DLD1 (cell line): ENCODE results near the gene HOXB6.

Experiments
- in situ Hi-C: cut with HindIII; loops from 2 replicates; pipeline ENCODE4 v1.10.0; 2017; ENCODE audit warnings: low sequenced_read_pairs

HOXB6 gene

DNA sequence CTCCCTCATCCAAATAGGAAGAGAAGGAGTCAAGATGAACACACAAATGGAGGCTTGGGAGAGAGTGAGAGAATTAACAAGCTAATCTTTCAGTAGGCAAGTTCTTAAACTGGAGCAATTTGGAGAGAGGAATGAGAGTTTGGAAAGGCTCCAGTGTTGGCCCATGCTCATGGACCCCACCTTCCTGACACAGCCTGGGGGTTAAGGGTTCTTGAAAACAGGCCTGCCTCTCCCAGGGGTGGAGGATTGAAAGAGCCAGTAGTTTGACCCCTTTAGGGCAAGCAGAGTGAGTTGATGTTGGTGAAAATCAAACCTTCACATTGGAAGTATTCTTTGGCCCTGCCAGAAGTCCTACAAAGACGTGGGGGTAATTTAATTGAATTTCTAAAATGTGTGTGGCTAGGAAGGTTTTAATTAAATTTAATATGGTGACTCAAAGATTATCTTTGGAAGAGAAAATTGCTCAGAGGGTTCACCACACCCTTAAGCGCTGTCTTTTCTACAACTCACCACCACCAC lies 20.5 kb downstream of the HOXB6 start:
- in situ Hi-C loops, result no loop called here

DNA sequence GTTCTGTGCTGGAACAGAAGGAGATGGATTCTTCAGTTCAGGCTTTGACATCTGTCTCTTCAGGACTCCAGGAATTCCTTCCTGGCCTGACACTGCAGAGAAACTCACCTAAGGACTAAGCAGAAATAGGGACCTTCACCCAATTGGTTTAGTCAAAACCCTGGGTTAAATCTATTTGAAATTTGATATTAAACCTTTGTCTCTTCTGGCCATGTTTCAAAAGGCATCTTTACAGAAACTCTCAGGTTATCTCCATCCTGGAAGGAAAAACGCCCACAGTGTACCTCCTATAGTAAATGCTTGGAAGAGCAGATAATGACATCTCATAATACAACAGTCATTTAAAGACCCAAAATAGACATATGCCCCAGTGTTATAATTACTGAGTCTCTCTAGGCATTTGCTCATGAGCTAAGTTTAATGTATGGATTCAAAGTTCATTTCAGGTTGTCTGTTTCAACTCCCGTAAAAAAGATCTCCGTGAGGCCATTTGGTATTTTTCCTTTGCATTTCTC lies 21.0 kb downstream of the HOXB6 start:
- in situ Hi-C loops, result no loop called here

DNA sequence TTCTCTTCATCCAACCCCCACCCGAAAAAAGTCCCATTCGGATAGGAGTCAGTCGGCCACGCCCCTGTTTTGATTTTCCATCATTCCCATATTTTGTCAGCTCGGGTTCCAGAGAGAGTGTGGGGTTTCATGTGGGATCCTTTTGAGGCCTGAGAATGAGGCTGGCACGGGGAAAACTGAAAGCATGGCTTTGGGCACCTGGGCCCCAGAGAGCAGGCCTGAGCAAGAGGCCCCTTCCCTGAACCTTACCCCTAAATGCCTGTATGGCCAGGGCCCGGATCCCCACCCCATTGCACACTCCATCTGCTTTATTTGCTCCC lies 22.1 kb downstream of the HOXB6 start:
- in situ Hi-C loops, result no loop called here

DNA sequence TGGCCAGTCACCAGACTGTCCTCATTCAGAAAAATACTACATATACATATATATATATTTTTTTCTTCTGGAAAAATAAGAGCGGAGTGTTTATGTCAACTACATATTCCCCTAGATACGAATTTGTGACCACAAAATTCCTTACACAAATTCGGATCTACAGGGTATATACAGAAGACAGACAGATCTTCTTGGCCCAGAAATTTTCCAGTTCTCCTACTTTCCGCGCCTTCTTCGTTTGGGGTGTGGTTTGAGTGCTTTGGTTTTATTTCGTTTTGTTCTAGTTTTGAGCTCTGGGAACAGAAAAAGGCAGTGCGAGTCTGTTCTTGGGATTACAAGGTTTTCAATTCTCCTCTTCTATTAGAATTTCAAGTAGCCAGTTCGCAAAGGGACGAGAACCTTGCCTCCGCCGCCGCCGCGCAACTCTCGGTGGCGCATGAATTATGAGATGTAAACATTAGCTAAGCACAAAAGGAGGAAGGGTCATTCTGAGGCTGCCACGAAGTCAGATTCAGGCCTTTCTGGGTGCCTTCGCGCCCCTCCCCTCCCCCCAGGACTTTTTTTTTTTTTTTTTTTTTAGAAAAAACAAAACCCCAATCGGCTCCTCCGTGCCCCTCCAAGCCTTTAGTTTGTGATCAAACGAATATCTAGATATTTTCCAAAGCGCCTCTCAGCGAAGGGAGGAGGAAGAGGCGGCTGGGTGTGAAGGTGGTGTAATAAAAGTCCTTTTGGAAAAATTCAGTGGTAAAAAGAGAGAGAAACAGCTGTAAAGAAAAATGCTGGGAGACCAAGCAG lies 24.8 kb downstream of the HOXB6 start:
- in situ Hi-C loops, result no loop called here

DNA sequence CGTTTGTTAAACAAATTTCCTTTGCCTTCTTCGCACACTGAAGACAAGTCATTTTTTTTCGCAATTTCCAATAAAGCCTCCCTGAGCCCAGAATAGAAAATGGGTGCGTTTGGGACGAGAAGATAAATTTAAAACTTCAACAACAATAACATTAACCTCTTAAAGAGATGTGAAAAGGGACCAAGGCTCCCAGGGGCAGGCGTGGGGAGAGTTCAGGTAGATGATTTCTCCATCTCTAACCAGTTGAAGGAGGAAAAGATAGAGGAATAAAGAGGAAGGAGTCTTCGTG lies 25.4 kb downstream of the HOXB6 start:
- in situ Hi-C loops, result no loop called here

DNA sequence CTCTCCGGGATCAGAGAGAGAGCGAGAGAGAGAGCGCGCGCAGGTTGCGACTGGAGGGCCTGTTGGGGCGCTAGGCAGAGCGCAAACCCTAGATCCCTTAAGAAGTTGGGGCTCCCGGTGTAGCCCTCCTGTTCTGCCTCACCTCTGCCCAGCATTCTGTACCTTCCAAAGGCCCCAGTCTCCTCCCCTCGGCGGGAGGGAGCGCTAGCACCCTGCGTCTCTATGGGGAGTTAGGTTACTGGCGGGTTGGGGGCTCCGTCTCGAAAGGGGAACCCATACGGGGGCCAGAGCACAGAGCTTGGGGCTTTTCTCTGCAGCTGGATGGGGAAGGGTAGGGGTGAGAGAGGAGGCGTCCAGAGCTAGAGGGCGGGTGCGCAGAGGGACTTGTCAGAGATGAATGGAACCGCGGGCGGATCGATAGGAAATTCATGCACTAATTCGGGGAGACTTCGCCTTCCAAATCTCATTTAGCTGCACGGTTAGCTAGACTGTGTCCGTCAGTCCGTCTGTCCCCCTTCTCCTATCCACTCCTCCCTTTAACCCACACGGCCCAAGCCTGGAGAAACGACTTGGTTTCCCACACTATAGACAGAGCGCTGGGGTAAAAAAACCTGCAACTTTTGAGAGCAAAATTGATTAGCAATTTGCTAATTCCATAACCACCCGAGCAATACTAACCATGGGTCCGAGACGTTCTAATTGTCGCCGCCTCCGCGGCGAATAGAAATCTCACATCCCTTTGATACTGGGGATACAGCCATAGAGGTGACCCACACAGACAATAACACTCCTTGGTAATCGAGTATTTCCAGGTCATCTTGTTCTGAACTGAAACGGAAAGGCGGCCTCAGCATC lies 25.9 kb downstream of the HOXB6 start:
- in situ Hi-C loops, result no loop called here

DNA sequence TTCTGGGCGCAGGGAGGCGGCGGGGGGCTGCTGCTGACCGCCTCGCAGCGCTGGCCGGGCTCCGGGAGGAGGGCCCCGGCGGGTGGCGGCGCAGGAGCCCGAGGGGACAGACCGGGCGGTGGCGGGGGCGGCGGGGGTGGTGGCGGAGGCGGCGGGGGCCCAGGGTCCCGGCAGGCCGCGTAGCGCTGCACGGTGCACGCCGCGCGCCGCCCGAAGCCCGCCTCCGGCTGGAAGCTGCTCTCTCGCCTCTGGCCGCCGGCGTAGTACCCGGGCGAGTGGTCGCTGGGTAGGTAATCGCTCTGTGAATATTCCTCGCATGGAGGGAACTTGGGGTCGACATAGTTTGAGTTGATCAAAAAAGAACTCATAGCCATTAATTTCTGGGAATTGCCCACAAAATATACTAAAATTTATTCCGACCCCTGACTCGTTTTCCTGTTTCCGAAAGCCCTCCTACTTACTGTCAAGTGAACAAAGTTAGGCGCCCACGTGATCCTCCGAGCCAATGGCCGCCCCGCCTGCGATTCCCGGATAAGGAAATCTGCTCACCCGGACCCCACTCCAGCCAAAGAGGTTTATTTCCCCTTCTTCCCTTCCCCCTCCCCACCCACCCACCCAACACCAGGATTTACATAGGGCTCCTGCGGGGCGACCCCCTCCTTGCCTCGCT lies 26.7 kb downstream of the HOXB6 start, which contains the start of gene HOXB4:
Gene HOXB4, minus strand, starts transcription at position 405 of the 670 bp plus-strand sequence. Its CDS starts 31 bp downstream, at position 374.
- in situ Hi-C loops, result no loop called here

DNA sequence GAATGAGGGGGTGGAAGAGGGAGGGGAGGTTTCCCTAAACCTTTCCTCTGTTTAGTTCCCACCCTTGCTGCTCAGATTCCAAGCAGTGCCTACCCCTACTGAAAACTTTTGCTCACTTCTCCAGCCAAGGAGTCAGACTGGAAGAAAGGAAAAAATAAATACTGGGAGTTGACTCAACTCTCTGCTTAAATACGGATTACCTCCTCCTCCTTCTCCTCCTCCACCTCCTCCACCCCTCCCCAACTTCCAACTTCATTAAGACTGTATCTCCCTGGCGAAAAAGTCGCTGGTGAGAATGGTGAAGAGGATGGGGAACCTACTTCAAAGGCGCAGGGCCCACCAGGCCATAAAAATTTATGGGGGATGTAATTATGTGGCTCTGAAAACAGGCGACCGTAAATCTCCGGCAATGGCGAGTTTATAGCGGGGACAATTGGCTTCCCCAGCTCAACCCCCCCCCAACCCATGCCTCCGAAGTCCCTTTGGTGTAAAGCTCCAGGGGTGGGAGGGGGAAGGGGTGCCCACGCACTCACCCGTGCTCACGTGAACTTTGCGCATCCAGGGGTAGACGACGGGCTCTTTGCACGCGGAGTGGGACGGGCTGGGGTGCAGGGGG lies 27.3 kb downstream of the HOXB6 start:
- in situ Hi-C loops, result no loop called here

DNA sequence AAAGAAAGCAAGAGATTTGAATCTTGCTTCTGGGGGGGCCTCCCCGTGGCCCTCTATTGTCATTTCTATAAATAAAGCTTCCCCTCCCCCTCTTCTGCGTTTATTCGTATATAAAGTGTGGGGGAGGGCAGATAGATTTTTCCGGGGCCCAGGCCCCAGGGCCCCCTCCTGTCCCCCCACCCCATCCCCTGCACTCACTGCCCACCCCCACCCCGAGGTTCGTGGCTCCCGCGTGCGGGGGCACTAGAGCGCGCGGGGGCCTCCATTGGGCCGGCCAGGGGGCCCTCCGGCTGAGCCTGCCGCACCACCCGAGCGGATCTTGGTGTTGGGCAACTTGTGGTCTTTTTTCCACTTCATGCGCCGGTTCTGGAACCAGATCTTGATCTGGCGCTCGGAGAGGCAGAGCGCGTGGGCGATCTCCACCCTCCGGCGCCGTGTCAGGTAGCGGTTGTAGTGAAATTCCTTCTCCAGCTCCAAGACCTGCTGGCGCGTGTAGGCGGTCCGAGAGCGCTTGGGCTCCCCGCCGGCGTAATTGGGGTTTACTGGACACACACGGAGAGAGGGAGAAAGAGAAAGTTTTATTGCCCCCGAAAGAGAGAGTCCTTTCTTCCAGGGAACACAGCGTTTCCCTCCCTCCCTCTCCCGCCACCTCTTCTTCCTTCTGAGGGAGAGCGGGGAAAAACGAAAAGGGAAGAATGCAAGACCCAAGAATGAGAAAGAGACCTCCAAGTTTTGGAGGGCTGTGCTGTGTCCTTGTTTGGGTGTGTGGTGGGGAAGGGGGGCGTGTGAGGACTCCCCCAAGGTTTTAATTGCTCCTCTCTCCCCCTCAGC lies 28.1 kb downstream of the HOXB6 start:
- in situ Hi-C loops, result no loop called here

DNA sequence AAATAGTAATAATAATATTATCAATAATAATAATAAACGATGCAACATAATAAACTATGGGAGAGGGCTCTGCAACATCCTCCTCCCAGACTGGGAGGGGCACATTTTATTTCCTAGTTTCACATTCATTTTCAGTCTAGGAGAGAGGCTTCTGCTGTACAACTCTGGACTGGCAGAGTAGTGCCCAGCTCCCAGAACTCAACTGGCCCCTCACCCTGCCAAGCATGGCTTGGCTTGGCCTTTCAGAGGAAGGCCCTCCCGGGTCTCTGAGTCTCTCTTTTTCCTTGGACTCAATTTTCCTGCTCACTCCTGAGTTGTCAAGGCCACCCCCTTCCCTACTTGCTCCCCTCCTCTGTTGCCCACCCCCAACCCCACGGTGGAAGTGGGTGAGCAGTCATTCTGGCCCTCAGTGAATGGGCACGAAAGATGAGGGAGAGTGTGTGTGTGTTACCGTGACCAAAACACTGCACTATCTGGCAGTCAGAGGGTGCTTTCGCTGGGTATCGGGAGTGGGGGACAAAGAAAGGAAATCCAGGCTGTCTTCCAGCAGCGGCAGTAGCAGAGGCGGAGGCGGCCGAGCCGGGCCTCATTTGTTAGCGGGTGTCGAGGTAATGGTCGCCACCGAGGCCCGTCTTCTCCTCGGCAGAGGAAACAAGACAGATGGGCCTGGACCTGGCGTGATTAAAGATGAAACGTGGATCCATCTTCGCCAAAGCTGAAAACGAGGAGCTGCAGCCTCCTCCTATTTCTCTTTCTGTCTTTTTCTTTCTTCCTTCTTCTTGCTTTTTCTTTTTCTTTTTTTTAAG lies 28.9 kb downstream of the HOXB6 start:
- in situ Hi-C loops, result no loop called here

DNA sequence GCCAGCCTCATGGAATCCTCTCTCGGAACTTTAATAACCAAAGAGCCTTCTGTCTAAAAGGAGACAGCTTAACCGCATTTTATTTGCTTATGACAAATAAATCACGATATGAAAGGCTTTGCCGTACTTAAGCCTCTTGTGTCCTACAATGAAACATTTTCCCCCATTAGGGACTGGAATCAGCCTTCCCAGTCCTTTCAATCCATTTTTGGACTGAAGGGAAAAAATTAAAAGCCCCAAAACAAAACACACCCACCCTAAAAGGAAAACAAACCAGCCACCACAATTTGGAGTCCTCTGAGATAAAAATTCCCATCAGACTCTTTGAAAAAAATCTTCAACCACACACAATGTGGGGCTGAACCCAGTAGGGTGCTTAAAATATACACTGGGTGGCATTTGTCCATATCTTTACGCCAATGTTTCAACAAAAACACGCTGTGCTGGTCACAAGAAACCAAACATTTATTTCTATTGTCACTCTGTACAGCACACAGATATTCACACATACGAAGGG lies 29.7 kb downstream of the HOXB6 start:
- in situ Hi-C loops, result no loop called here

DNA sequence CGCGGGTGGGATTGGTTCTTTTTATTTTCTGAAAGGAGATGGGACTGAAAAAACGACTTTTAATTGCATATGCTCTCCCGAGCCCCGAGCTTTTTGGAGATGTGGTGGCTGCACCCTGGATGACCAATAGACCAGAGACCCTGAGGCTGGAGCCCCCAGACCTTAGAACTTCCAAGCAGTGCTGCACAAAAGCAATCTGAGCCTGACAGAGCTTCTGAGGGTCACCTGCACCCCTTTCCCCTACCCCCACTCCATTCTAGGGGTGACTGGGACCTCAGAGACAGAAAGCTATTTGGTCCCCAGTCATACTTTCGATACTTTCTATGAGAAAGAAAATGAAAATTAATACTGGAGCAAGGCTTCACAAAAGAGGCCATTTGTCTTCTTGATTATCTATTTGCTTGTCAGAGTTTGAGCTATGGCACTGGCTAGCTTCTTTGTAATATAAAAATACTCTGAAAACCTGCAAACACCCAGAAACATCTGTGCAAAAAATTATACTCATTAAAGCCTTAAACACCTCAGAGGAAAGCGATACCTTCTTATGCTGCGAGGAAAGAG lies 30.2 kb downstream of the HOXB6 start:
- in situ Hi-C loops, result no loop called here

DNA sequence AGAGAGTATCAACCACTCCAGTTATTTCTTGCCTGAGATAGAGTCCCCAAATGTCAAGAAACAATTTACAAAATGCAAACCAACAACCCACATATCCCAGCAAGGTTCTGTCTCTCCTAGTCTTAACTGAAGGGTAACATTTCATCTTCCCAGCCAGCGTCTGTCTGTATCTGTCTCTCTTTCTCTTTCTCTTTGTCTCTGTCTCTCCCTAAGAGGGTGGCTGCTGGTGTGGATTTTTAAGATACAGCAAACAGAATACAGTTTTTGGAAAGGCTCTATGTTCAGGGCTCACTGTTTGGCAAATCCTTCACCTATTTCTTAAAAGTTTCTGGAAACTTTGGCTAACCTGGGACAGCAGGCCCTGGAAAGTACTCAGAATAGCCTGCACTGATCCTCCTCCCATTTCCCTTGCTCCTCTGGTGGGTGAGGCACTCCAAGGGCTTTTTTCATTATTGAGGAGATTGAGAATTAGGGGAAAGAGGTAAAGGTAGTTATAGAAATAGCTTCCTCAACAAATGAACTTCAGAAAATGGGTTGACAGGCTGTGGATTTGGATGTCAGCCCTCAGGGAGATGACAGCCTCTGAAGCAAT lies 32.9 kb downstream of the HOXB6 start:
- in situ Hi-C loops, result no loop called here

DNA sequence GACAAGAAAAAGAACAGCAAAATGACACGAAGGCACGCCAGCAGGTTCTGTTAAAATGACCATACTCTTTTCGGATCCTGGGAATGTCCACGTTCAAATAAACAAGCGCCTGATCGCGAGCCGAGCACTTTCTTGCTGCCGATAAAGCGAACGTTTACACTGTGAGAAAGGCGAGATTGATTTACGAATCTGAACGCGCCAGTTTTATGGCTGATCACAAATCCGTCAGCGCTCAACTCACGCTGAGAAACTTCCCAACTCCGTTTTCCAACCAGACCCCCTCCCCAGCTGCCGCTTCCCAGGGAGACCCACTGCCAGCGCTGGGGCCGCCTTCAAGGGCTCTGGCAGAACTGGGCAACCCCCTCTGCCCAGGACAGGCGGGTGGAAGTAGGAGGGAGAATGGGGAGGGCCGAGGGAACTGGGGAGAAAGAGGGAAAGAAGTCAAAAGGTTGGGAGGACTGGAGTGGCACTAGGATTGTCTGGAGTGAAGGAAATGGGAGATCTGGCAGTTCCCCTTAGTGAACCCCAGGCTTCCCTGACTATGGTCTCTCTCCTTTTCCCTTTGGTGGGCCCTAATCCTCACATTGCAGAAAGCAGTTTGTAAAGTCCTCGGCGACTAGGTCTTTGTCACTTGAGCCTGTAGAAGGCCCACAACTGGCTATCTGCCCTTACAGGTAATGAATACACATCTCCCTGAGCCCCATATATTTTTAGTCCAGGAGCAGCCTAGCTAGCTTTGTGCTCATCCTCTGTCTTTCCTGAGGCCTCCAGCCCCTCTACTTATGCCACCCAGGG lies 33.6 kb downstream of the HOXB6 start:
- in situ Hi-C loops, result no loop called here

DNA sequence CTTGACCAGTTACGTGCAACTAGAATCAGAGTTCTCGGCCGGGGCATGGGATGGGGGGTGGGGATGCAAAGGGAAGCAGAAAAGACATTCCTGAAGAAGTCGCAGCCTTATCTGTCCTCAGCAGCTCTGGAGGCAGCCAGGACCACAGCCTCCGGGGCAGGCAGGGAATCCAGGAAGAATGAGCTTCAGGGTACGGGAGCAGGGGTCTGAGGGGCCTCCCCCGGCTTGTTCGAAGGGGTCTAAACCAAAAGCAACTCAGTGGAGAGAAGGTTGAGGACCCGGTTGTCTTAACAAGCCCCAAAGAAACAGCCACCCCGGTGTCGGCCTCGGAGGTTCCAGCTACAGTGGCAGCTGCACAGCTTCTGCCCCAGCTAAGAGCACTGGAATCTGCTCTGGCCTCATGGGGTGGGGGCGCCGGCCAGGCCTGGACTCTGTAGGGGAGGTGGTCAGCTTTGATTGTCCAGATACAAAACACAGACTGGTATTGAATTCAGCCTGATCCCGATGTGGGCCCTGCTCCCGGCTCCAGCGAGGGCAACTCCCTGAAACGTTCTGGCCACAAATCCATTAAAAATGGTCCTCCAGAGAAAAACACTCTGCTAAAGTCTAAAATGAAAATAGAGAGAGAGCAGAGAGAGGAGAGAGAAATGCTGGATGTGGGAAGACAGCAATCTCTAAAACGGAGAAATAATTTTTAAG lies 34.3 kb downstream of the HOXB6 start:
- in situ Hi-C loops, result no loop called here

DNA sequence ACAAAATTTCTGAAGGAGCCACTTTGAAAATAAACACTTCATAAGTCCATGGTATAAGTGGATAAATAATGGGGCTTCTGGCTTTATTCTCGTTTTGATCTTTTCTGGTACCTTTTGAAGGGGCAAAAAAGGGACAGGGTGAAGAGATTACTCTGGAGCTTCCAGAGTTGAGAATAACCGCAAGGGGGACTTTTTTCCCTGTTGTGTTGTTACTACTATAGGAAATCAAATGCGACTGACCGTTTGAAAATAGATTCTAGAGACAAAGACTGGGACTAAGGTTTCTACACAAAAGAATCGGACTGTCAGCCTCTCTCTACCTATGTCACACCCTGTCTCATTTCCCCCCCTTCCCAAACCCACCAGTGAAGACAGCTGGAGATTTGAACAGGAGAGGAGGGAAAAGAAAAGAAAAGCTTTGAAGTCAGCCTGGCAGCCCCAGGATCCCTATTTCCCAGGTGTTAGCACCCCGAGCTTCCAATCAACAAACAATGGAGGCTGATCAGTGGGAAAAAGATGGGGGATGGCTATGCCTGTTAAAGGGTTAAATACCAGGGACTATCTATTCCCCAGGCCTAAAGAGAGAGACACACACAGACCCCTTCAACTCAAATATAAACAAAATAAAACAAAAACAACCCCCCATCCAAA lies 35.0 kb downstream of the HOXB6 start:
- in situ Hi-C loops, result no loop called here

DNA sequence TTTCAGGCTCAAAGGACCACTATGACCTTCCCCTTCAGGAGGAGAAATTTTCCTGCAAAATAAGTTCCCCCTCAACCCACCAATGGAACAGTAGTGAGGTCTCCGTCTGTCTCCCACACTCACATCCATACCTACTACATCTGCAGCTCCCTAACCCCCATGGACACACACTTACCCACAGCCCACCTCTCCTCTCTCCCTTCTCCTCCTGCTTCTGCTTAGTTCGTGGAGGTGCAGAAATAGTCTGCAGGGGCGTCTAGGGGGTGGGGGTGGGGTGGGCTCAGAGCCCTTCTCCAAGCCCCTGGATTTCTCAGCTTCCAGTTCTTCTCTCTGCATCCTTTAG lies 35.6 kb downstream of the HOXB6 start:
- in situ Hi-C loops, result no loop called here
